ENCODE results near the gene FMNL2. TPM values are rescaled to one million over a fixed set of nuclear protein-coding genes. Genes with fewer than 3 reads are reported as not detected.
A peak's percentile ranks its signal among the peaks of the same experiment; 100 is the strongest.

The FMNL2 gene
- total RNA-seq, 1 donor from 2014 or later = 15.7 TPM

DNA sequence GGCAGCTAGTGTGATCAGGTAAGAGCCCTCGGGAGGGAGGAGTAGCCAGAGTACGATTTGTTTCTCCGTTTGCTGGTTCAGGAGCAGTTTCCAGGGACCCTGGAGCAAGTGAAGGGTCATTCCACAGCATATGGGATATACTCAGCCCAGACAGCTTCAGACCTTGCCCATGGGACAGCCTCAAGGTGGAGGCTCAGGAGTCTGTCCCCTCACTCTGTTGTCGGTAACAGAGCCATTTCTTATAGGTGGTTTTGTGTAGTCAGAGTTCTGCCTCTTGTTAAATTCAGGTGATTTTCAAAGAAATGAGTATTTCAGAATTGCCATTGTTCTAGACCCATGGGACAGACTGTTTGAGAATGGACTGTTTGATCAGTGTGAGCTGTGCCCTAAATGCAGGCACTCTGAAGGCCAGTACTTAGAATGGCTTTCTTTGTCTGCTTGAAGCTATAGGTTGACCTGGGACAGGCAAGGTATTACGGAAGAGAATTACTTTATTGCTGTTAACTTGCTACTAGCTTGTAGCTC is 15.2 kb downstream of the FMNL2 start:
- no peak overlapping the region for H3K4me3 ChIP-seq (ENCODE audit: low read length in 3 of 3)
- no peaks in the 10 kb centered on the region for H3K36me3 ChIP-seq (ENCODE audit: control insufficient read depth in 3 of 3, insufficient read depth in 3 of 3, low read length in 3 of 3)
- no peaks in the 10 kb centered on the region for H3K27me3 ChIP-seq (ENCODE audit: control insufficient read depth in 3 of 3, insufficient read depth in 3 of 3, low read length in 3 of 3)
- no peak overlapping the region for H3K9ac ChIP-seq (ENCODE audit: low read depth in 1 of 3, low read length in 3 of 3)
- no peaks in the 10 kb centered on the region for H3K9me3 ChIP-seq (ENCODE audit: control insufficient read depth in 3 of 3, low read length in 3 of 3)
- H3K27ac ChIP-seq (ENCODE audit: low read depth, low read length) = no peak overlapping the region
- H3K4me1 ChIP-seq (ENCODE audit: control insufficient read depth in 3 of 3, insufficient read depth in 3 of 3, low read length in 3 of 3) = peaks cover 2 to 15% (median 4%) of the 10 kb centered on the region in 3 donors

DNA sequence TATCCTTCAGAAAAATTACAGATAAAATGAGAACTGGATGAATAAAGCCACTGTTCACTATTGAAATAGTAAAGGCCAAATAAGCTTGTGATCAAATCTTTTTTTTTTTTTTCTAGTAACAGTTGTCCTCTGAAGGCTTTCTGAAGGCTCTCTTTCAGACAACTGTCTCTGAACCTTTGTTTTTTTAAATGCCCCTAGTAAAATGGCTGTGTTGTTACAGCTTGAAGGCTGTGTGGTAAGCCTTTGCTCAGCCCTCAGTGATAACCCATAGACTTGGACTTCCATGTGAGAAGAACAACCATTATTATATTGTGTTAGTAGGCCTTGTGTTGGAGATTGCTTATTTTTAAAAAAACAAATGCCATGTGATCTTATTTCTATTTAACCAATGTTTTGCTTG is 17.6 kb downstream of the FMNL2 start:
- Histone ChIP-seq H3K4me3 (ENCODE audit: low read length in 3 of 3) (no peak overlapping the region), H3K9ac (ENCODE audit: low read depth in 1 of 3, low read length in 3 of 3) (no peak overlapping the region), H3K4me1 (ENCODE audit: control insufficient read depth in 3 of 3, insufficient read depth in 3 of 3, low read length in 3 of 3) (peaks cover 2 to 15% (median 4%) of the 10 kb centered on the region in 3 donors), H3K36me3 (ENCODE audit: control insufficient read depth in 3 of 3, insufficient read depth in 3 of 3, low read length in 3 of 3) (no peaks in the 10 kb centered on the region), H3K9me3 (ENCODE audit: control insufficient read depth in 3 of 3, low read length in 3 of 3) (no peaks in the 10 kb centered on the region), H3K27ac (ENCODE audit: low read depth, low read length) (no peak overlapping the region), H3K27me3 (ENCODE audit: control insufficient read depth in 3 of 3, insufficient read depth in 3 of 3, low read length in 3 of 3) (no peaks in the 10 kb centered on the region)

DNA sequence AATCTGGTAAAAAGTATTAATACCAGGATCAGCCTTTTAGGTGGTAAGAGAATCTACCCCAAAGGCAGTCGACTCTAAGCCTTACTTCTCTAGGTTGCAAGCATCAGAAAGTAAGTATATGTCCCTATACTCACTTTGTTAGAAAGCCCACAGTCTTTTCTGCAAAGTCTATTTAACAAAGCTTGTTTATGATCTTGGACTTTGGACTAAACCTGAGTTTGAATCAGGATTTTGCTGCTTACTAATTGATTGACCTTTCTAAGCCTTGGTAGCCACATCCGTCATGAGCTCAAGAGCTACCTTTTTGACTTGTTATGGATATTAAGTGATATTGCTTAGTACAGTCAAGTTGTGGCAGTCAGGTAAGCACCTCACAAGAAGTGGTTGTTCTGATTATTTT is 18.4 kb downstream of the FMNL2 start:
- Histone ChIP-seq H3K9me3 (ENCODE audit: control insufficient read depth in 3 of 3, low read length in 3 of 3) (no peaks in the 10 kb centered on the region), H3K27ac (ENCODE audit: low read depth, low read length) (no peak overlapping the region), H3K27me3 (ENCODE audit: control insufficient read depth in 3 of 3, insufficient read depth in 3 of 3, low read length in 3 of 3) (no peaks in the 10 kb centered on the region), H3K36me3 (ENCODE audit: control insufficient read depth in 3 of 3, insufficient read depth in 3 of 3, low read length in 3 of 3) (no peaks in the 10 kb centered on the region), H3K9ac (ENCODE audit: low read depth in 1 of 3, low read length in 3 of 3) (no peak overlapping the region), H3K4me1 (ENCODE audit: control insufficient read depth in 3 of 3, insufficient read depth in 3 of 3, low read length in 3 of 3) (peaks cover 2 to 12% (median 4%) of the 10 kb centered on the region in 3 donors), H3K4me3 (ENCODE audit: low read length in 3 of 3) (no peak overlapping the region)

DNA sequence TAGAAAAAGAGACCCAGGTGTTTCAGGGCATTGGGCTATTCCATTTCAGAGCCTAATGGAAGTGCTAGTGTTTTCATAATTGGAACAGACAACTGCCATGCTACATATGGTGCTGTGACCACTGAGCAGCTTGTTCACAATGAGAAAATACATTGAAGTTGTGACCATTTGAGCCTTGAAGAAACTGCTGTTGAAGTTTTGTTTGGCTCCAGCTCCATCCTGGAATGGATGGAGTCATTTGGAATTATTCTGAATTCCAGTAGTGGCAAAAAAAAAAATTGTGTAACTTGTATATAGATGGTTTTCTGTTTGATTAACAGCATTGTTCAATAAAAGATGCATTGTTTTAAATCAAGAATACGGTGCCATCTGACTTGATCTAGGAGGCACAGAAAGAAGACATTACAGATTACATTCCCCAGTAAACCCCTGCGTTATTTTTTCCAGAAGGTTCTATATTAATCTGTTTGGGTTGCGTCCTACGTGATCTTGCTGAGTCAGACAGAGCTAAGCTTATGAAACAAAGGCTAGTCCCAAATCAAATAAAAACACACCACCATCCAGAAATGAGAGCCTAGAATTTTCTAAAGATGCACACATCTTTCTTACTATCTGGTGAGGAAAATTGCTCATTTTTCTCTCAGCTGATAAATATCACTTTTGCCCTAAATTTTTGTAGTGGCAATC is 19.2 kb downstream of the FMNL2 start:
- Histone ChIP-seq H3K4me3 (ENCODE audit: low read length in 3 of 3) (no peak overlapping the region), H3K4me1 (ENCODE audit: control insufficient read depth in 3 of 3, insufficient read depth in 3 of 3, low read length in 3 of 3) (peaks cover 2 to 10% (median 4%) of the 10 kb centered on the region in 3 donors), H3K27ac (ENCODE audit: low read depth, low read length) (peak overlapping the region; percentile 8), H3K9me3 (ENCODE audit: control insufficient read depth in 3 of 3, low read length in 3 of 3) (no peaks in the 10 kb centered on the region), H3K36me3 (ENCODE audit: control insufficient read depth in 3 of 3, insufficient read depth in 3 of 3, low read length in 3 of 3) (no peaks in the 10 kb centered on the region), H3K27me3 (ENCODE audit: control insufficient read depth in 3 of 3, insufficient read depth in 3 of 3, low read length in 3 of 3) (no peaks in the 10 kb centered on the region), H3K9ac (ENCODE audit: low read depth in 1 of 3, low read length in 3 of 3) (no peak overlapping the region)

DNA sequence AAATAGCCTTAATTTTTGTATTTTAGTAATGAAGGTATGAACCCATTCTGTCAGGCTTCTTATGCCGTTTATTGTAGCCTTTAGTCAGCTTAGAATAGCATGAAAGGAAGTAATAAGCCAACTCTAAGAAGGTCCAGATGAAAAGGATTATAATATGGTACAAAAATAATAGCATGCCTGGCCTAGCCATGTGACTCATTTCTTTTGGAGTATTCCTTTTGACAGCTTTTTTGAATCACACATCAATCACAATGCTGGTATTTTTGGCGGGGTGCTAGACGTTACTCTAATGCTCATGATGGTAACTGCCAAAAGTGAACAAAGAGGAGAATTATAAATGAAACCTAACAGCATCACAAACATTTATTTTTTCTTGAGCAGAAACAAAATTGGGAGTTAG is 19.9 kb downstream of the FMNL2 start:
- H3K27me3 ChIP-seq (ENCODE audit: control insufficient read depth in 3 of 3, insufficient read depth in 3 of 3, low read length in 3 of 3) = no peaks in the 10 kb centered on the region
- peak overlapping the region; percentile 8 for H3K27ac ChIP-seq (ENCODE audit: low read depth, low read length)
- H3K9ac ChIP-seq (ENCODE audit: low read depth in 1 of 3, low read length in 3 of 3) = no peak overlapping the region
- H3K4me1 ChIP-seq (ENCODE audit: control insufficient read depth in 3 of 3, insufficient read depth in 3 of 3, low read length in 3 of 3) = peaks cover 2 to 10% (median 4%) of the 10 kb centered on the region in 3 donors
- no peaks in the 10 kb centered on the region for H3K9me3 ChIP-seq (ENCODE audit: control insufficient read depth in 3 of 3, low read length in 3 of 3)
- H3K4me3 ChIP-seq (ENCODE audit: low read length in 3 of 3) = no peak overlapping the region
- H3K36me3 ChIP-seq (ENCODE audit: control insufficient read depth in 3 of 3, insufficient read depth in 3 of 3, low read length in 3 of 3) = no peaks in the 10 kb centered on the region

DNA sequence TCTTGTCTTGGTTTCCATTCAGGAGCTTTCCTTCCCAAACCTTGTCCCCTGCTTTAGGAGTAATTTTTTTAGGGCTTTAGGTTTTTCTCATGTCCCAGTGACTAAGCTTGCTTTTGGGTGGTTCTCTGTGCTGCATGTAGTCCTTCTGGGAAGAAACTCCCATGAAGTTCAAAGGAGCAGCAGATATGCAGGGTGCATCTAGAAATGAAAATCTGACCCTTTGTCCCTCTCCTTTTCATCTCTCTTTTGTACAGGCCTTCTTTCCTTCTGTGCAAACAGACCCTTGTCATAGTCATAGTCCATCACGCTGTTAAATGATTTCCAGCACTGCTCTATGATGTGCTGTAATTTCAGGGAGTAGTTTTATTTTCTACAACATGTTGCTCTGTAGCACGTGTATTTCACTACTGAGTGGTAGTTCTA is 20.4 kb downstream of the FMNL2 start:
- H3K27ac ChIP-seq (ENCODE audit: low read depth, low read length) = peak overlapping the region; percentile 8
- no peaks in the 10 kb centered on the region for H3K27me3 ChIP-seq (ENCODE audit: control insufficient read depth in 3 of 3, insufficient read depth in 3 of 3, low read length in 3 of 3)
- H3K9ac ChIP-seq (ENCODE audit: low read depth in 1 of 3, low read length in 3 of 3) = no peak overlapping the region
- H3K9me3 ChIP-seq (ENCODE audit: control insufficient read depth in 3 of 3, low read length in 3 of 3) = no peaks in the 10 kb centered on the region
- H3K4me1 ChIP-seq (ENCODE audit: control insufficient read depth in 3 of 3, insufficient read depth in 3 of 3, low read length in 3 of 3) = peaks cover 2 to 10% (median 4%) of the 10 kb centered on the region in 3 donors
- H3K4me3 ChIP-seq (ENCODE audit: low read length in 3 of 3) = no peak overlapping the region
- no peaks in the 10 kb centered on the region for H3K36me3 ChIP-seq (ENCODE audit: control insufficient read depth in 3 of 3, insufficient read depth in 3 of 3, low read length in 3 of 3)

DNA sequence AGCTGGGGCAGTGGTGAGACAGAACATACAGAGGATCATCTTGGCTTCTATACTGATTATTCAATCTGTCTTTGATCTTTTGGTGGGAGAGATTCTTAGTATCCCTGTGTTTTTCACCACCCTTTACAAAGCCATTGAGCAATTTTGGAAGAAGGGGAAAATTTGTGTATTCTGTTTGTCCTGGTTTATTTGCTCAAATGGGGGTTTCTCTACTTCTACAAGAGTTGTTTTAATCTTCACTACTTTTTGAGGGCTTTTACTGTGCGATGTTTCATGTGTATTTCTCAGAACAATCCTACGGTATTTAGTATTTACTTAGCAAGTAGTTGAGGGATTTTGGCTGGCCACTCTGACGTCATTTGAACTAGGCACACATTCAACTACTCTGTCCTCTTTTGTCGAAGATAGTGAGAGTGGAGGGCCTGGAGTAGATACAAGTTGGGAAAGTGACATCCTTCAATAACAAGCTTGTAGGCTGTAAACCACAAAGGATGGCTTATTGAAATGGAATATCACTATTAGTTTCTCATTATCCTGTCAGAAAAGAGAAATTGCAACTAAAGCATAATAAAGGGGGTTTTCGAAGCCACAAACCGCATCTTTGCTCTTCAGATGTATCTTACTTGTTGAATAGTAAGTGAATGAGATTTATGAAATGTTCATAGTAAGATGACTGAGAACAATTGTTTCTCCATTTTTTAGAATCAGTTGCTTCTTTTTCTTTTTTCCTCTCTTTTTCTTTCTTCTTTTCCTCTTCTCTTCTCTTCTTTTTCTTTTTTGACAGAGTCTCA is 24.8 kb downstream of the FMNL2 start:
- no peaks in the 10 kb centered on the region for H3K36me3 ChIP-seq (ENCODE audit: control insufficient read depth in 3 of 3, insufficient read depth in 3 of 3, low read length in 3 of 3)
- no peaks in the 10 kb centered on the region for H3K9me3 ChIP-seq (ENCODE audit: control insufficient read depth in 3 of 3, low read length in 3 of 3)
- H3K27me3 ChIP-seq (ENCODE audit: control insufficient read depth in 3 of 3, insufficient read depth in 3 of 3, low read length in 3 of 3) = no peaks in the 10 kb centered on the region
- no peak overlapping the region for H3K27ac ChIP-seq (ENCODE audit: low read depth, low read length)
- H3K4me1 ChIP-seq (ENCODE audit: control insufficient read depth in 3 of 3, insufficient read depth in 3 of 3, low read length in 3 of 3) = peaks cover 0 to 2% (median 2%) of the 10 kb centered on the region in 3 donors
- H3K9ac ChIP-seq (ENCODE audit: low read depth in 1 of 3, low read length in 3 of 3) = no peak overlapping the region
- no peak overlapping the region for H3K4me3 ChIP-seq (ENCODE audit: low read length in 3 of 3)

DNA sequence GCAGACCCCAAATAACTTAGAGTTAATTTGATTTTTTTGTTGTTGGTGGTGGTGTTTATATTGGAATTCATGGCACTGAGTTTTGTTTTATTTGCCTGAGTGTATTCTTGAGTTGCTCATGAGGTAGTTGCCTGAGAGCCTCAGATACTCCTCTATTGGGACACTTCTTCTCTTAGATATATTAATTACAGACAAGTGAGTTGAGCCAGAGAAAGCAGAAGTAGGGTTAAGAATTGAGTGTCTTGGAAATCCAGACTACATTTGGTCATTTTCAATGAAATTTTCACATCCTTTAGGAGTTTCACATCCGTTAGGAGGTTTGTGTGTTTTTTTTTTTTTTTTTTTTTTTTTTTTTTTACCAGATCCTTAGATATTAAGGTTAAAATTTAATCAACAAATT is 29.0 kb downstream of the FMNL2 start:
- Histone ChIP-seq H3K27ac (ENCODE audit: low read depth, low read length) (no peak overlapping the region), H3K9ac (ENCODE audit: low read depth in 1 of 3, low read length in 3 of 3) (no peak overlapping the region), H3K4me3 (ENCODE audit: low read length in 3 of 3) (no peak overlapping the region), H3K9me3 (ENCODE audit: control insufficient read depth in 3 of 3, low read length in 3 of 3) (no peaks in the 10 kb centered on the region), H3K27me3 (ENCODE audit: control insufficient read depth in 3 of 3, insufficient read depth in 3 of 3, low read length in 3 of 3) (no peaks in the 10 kb centered on the region), H3K4me1 (ENCODE audit: control insufficient read depth in 3 of 3, insufficient read depth in 3 of 3, low read length in 3 of 3) (peaks cover 0 to 3% (median 0%) of the 10 kb centered on the region in 3 donors), H3K36me3 (ENCODE audit: control insufficient read depth in 3 of 3, insufficient read depth in 3 of 3, low read length in 3 of 3) (no peaks in the 10 kb centered on the region)

DNA sequence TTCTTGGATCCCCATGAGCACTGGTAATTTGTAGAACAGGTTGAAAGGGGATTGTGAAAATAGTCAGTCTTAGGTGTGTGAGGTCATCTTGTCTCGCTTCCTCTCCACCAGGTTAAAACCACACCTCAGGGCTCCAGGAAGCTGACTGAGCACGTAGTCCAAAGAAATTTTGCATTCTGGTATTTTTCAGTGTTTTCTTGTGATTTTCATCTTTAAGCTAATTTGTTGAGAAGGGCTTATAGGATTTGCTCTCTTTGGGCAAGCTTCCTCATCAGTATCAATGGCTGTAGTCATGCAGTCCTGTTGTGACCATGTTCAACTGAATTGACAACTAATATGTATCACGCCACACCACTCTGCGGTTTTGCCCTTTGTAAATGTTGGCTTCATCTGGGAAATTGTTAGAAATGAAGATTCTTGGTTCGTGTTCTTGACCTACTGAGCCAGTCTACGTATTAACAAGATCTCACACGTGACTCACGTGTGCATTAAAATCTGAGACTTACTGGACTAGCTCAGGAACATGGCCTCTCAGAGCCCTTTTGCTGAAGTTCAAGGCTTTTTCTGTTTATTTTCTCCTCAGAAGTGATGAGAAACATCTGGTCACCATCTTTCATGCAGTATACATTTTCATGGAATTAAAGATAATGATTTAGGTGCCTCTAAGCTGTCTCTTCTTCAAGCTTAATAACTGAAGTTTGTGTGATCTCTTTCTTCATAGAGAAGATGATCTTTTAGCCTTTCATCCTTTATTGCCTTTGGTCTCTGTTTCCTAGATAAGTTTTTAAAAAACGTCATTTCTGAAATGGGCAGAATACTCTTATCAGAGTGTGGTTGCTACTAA is 32.8 kb downstream of the FMNL2 start:
- peaks cover 8 to 19% (median 13%) of the 10 kb centered on the region in 3 donors for H3K4me1 ChIP-seq (ENCODE audit: control insufficient read depth in 3 of 3, insufficient read depth in 3 of 3, low read length in 3 of 3)
- no peak overlapping the region for H3K4me3 ChIP-seq (ENCODE audit: low read length in 3 of 3)

More for the DNA sequence above, 32.8 kb downstream of the FMNL2 start:
- Histone ChIP-seq H3K9me3 (ENCODE audit: control insufficient read depth in 3 of 3, low read length in 3 of 3) (no peaks in the 10 kb centered on the region), H3K27ac (ENCODE audit: low read depth, low read length) (no peak overlapping the region), H3K9ac (ENCODE audit: low read depth in 1 of 3, low read length in 3 of 3) (no peak overlapping the region), H3K27me3 (ENCODE audit: control insufficient read depth in 3 of 3, insufficient read depth in 3 of 3, low read length in 3 of 3) (no peaks in the 10 kb centered on the region), H3K36me3 (ENCODE audit: control insufficient read depth in 3 of 3, insufficient read depth in 3 of 3, low read length in 3 of 3) (no peaks in the 10 kb centered on the region)

Data from skeletal muscle tissue (tissue), 4 donors.